DND-41 (cell line): ENCODE data around the gene PM20D2.

Experiments used
- ATAC-seq: fragments of 200-7000 bp; cut with Tn5 transposase; 3 replicates; pipeline ENCODE4 v1.9.1; 2021; ENCODE audit warnings: low read depth; ENCODE audit not compliant: insufficient read depth
- DNase-seq: peaks from one replicate; pipeline ENCODE4 v3.0.0-alpha.2; 2020
- H2AFZ ChIP-seq: 2 replicates; pipeline ENCODE4 v1.6.0; 2012; ENCODE audit warnings: low read depth, low read length
- H3K27ac ChIP-seq: 2 replicates; pipeline ENCODE4 v1.5.1; 2012; ENCODE audit warnings: low read length, inconsistent platforms
- H3K27me3 ChIP-seq: fragments of 200-600 bp; sonication (generic); 2 replicates; pipeline ENCODE4 v1.6.0; 2012; ENCODE audit warnings: low read length, mild to moderate bottlenecking, inconsistent platforms; ENCODE audit not compliant: insufficient read depth, poor library complexity
- H3K36me3 ChIP-seq: 2 replicates; pipeline ENCODE4 v1.5.1; 2012; ENCODE audit warnings: low read length, inconsistent platforms; ENCODE audit not compliant: insufficient read depth
- H3K4me1 ChIP-seq: 2 replicates; pipeline ENCODE4 v1.5.1; 2012; ENCODE audit warnings: mild to moderate bottlenecking, low read length; ENCODE audit not compliant: insufficient read depth
- H3K4me2 ChIP-seq: 2 replicates; pipeline ENCODE4 v1.6.0; 2012; ENCODE audit warnings: mild to moderate bottlenecking, moderate library complexity, low read length, inconsistent platforms; ENCODE audit not compliant: insufficient read depth
- H3K4me3 ChIP-seq, 2 experiments: fragments of 200-600 bp in 1 of 2; shearing (Covaris generic) in 1 of 2; 2 replicates each; pipeline ENCODE4 v1.5.1; 2012 to 2016; ENCODE audit warnings: inconsistent platforms in 2 of 2, low read length in 2 of 2, mild to moderate bottlenecking in 2 of 2, low read depth in 1 of 2, moderate library complexity in 1 of 2
- H3K79me2 ChIP-seq: 2 replicates; pipeline ENCODE4 v1.6.0; 2012; ENCODE audit warnings: low read length, inconsistent platforms; ENCODE audit not compliant: insufficient read depth
- H3K9ac ChIP-seq: 2 replicates; pipeline ENCODE4 v1.6.0; 2012; ENCODE audit warnings: low read depth, mild to moderate bottlenecking, inconsistent platforms, low read length, moderate library complexity
- H3K9me3 ChIP-seq: 2 replicates; pipeline ENCODE4 v1.5.1; 2012; ENCODE audit warnings: low read length, moderate library complexity, mild to moderate bottlenecking, inconsistent platforms; ENCODE audit not compliant: insufficient read depth, severe bottlenecking
- H4K20me1 ChIP-seq: 2 replicates; pipeline ENCODE4 v1.6.0; 2012; ENCODE audit warnings: low read length; ENCODE audit not compliant: insufficient read depth
- CTCF ChIP-seq: IDR thresholded peaks from 2 replicates; pipeline ENCODE4 v1.5.1; 2012; ENCODE audit warnings: borderline replicate concordance, low read length, moderate library complexity, mild to moderate bottlenecking; ENCODE audit not compliant: poor library complexity, severe bottlenecking; ENCODE audit errors: extremely low read depth
- EZH2 ChIP-seq: IDR thresholded peaks from 3 replicates; pipeline ENCODE4 v1.6.1; 2012; ENCODE audit warnings: borderline replicate concordance, low read depth, mild to moderate bottlenecking, moderate library complexity, low read length, inconsistent platforms; ENCODE audit not compliant: severe bottlenecking

Gene PM20D2

GRCh38 chr6:89204096-89204495 lies 58.2 kb downstream of the PM20D2 start:
- Histone ChIP-seq H3K79me2 (no peaks in the 10 kb centered on the region), H3K4me2 (no peak overlapping the region), H4K20me1 (no peaks in the 10 kb centered on the region), H3K27me3 (no peaks in the 10 kb centered on the region), H3K9ac (no peak overlapping the region), H2AFZ (no peak overlapping the region), H3K36me3 (no peaks in the 10 kb centered on the region), H3K9me3 (no peaks in the 10 kb centered on the region), H3K27ac (no peak overlapping the region), H3K4me3 (no peak overlapping the region), H3K4me1 (no peaks in the 10 kb centered on the region)
- no peak for ATAC-seq
- no peak for DNase-seq
- TF ChIP-seq EZH2: no peak
- TF ChIP-seq CTCF: no peak

GRCh38 chr6:89205819-89206218 lies 60.0 kb downstream of the PM20D2 start:
- Histone ChIP-seq H3K4me3 (no peak overlapping the region), H3K4me1 (no peaks in the 10 kb centered on the region), H3K36me3 (no peaks in the 10 kb centered on the region), H3K27ac (no peak overlapping the region), H3K4me2 (no peak overlapping the region), H3K79me2 (no peaks in the 10 kb centered on the region), H3K27me3 (no peaks in the 10 kb centered on the region), H4K20me1 (no peaks in the 10 kb centered on the region), H3K9ac (no peak overlapping the region), H2AFZ (no peak overlapping the region), H3K9me3 (no peaks in the 10 kb centered on the region)
- ATAC-seq (no peak), DNase-seq (no peak)
- TF ChIP-seq CTCF: no peak
- no peak for TF ChIP-seq EZH2

DNA sequence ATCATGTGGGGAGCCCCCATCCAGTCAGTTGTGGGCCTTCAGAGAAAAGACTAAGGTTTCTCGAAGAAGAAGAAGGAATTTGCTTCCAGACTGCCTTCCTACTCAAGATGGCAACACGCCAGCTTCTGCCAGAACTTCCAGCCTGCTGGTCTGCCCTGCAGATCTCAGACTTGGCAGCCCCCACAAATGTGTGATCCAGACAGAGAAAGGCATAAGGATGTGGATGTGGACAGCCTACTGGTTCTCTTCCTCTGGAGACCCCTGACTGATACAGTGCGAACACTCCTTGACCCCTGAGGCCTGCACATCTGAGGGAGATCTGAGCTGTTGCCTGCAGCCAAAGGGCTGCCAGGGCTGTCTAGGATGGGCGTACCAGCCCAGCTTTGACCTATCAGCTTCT lies 62.7 kb downstream of the PM20D2 start:
- no peaks in the 10 kb centered on the region for H4K20me1 ChIP-seq

More for the DNA sequence above, 62.7 kb downstream of the PM20D2 start:
- Histone ChIP-seq H3K27ac (no peak overlapping the region), H3K4me2 (no peak overlapping the region), H3K79me2 (no peaks in the 10 kb centered on the region), H2AFZ (no peak overlapping the region), H3K36me3 (no peaks in the 10 kb centered on the region), H3K27me3 (no peaks in the 10 kb centered on the region), H3K4me1 (no peaks in the 10 kb centered on the region), H3K4me3 (no peak overlapping the region), H3K9ac (no peak overlapping the region), H3K9me3 (no peaks in the 10 kb centered on the region)
- DNase-seq (no peak), ATAC-seq (no peak)
- no peak for TF ChIP-seq CTCF
- TF ChIP-seq EZH2: no peak
